Measurements from ENCODE around the gene RAB18.
"Not testable (repeated sequence)": the region's sequence is repeated elsewhere in the genome, so short reads cannot be mapped to it uniquely, and the experiment has no call there.

Gene RAB18

GRCh38 chr10:27550823-27551222 lies 46.7 kb downstream of the RAB18 start:
- no peak for DNase-seq

- no peak for DNase-seq
These were observed 54.5 kb downstream of the RAB18 start for GRCh38 chr10:27558612-27559020.

- DNase-seq: no peak
These were observed 57.2 kb downstream of the RAB18 start for GRCh38 chr10:27561334-27561733.

GRCh38 chr10:27564398-27564797 lies 60.3 kb downstream of the RAB18 start:
- no peak for DNase-seq

GRCh38 chr10:27564880-27565279 lies 60.8 kb downstream of the RAB18 start:
- no peak for DNase-seq

GRCh38 chr10:27568196-27569175 lies 64.4 kb downstream of the RAB18 start:
- no peak for DNase-seq

GRCh38 chr10:27569946-27570345 lies 65.8 kb downstream of the RAB18 start:
- DNase-seq: no peak

GRCh38 chr10:27577038-27577437 lies 72.9 kb downstream of the RAB18 start:
- DNase-seq: not testable (repeated sequence)

GRCh38 chr10:27578316-27578715 lies 74.2 kb downstream of the RAB18 start:
- DNase-seq: no peak

GRCh38 chr10:27581225-27581624 lies 77.1 kb downstream of the RAB18 start:
- no peak for DNase-seq

- no peak for DNase-seq
These were observed 80.2 kb downstream of the RAB18 start for GRCh38 chr10:27584302-27584701.
